Mucosa of descending colon (tissue), 3 donors: Measurements from ENCODE around the gene DOCK4. TPM values are rescaled to one million over a fixed set of nuclear protein-coding genes. Genes with fewer than 3 reads are reported as not detected.

ENCODE experiments used
- ATAC-seq: fragments of 200-7000 bp; cut with Tn5 transposase; one replicate; pipeline ENCODE4 v1.9.1; 2020; ENCODE audit warnings: mild to moderate bottlenecking, moderate library complexity
- DNase-seq, 3 donors: peaks; one replicate each; pipeline ENCODE4 v3.0.0-alpha.2; 2020
- H3K36me3 ChIP-seq: fragments of 200-600 bp; one replicate; pipeline ENCODE4 v1.8.0; 2021; ENCODE audit warnings: low read depth, mild to moderate bottlenecking
- H3K4me1 ChIP-seq: fragments of 200-600 bp; one replicate; pipeline ENCODE4 v1.8.0; 2021; ENCODE audit warnings: low read depth, mild to moderate bottlenecking
- H3K4me3 ChIP-seq: fragments of 200-600 bp; one replicate; pipeline ENCODE4 v1.8.0; 2021; ENCODE audit warnings: mild to moderate bottlenecking
- H3K9me3 ChIP-seq: fragments of 200-600 bp; one replicate; pipeline ENCODE4 v1.8.0; 2021; ENCODE audit warnings: mild to moderate bottlenecking
- CTCF ChIP-seq: fragments of 200-600 bp; IDR thresholded peaks from one replicate; pipeline ENCODE4 v1.8.0; 2022; ENCODE audit warnings: antibody characterized with exemption, mild to moderate bottlenecking
- intact Hi-C, 2 donors: fragments of 100-400 bp; cut with DNase I in 1 of 2; cut with micrococcal nuclease in 1 of 2; formaldehyde crosslinking; loops; one replicate each; pipeline versions ENCODE4 v1.11.0 to v1.11.1; 2022; cut with DNase I, micrococcal nuclease
- total RNA-seq, 3 donors: library from RNA; stranded (reverse); fragmentation: NEBNext Ultra II Directional in 2 of 3; extraction: Animal tissue kit (Norgen Biotek cat#: 25700) in 2 of 3; gene quantifications; one replicate each; pipeline versions ENCODE4 v1.2.1 to v1.2.4, GENCODE V29; 2021 to 2023
- donor health status: DM: no; HTN: no; CAD: no; lungs with moderate emphysema.
- donor health status: DM: no; HTN: no; CAD: no.
- donor health status: DM: no; HTN: yes; CAD: no.

DOCK4 gene
- total RNA-seq, 3 donors from 2014 or later: 9.2 to 18.4 (median 12.7) TPM

GRCh38 chr7:112101201-112101846 is 104.9 kb downstream of the DOCK4 start:
- Histone ChIP-seq H3K4me1 (peaks cover 4% of the 10 kb centered on the region), H3K4me3 (no peak overlapping the region), H3K36me3 (no peaks in the 10 kb centered on the region), H3K9me3 (no peaks in the 10 kb centered on the region)
- ATAC-seq (peak; percentile 88), DNase-seq (peak in 1 of 3 donors; percentile 62)
- intact Hi-C loops: no loop called here
- TF ChIP-seq CTCF: no peak

GRCh38 chr7:112097524-112097923 is 108.7 kb downstream of the DOCK4 start:
- no peak for TF ChIP-seq CTCF
- intact Hi-C loops: no loop called here
- no peaks in the 10 kb centered on the region for H3K9me3 ChIP-seq
- H3K4me1 ChIP-seq: peaks cover 4% of the 10 kb centered on the region
- H3K36me3 ChIP-seq: no peaks in the 10 kb centered on the region
- ATAC-seq (no peak), DNase-seq (no peak)
- no peak overlapping the region for H3K4me3 ChIP-seq

GRCh38 chr7:112093409-112093808 is 112.8 kb downstream of the DOCK4 start:
- Histone ChIP-seq H3K4me1 (no peaks in the 10 kb centered on the region), H3K4me3 (no peak overlapping the region), H3K36me3 (no peaks in the 10 kb centered on the region), H3K9me3 (no peaks in the 10 kb centered on the region)
- TF ChIP-seq CTCF: no peak
- DNase-seq (no peak), ATAC-seq (no peak)
- intact Hi-C loops: no loop called here

GRCh38 chr7:112092709-112093395 is 113.3 kb downstream of the DOCK4 start:
- no peaks in the 10 kb centered on the region for H3K9me3 ChIP-seq
- TF ChIP-seq CTCF: no peak
- DNase-seq (no peak), ATAC-seq (no peak)
- no peaks in the 10 kb centered on the region for H3K36me3 ChIP-seq
- H3K4me3 ChIP-seq: no peak overlapping the region
- H3K4me1 ChIP-seq: no peaks in the 10 kb centered on the region
- intact Hi-C loops: no loop called here

GRCh38 chr7:112092306-112092705 is 113.9 kb downstream of the DOCK4 start:
- TF ChIP-seq CTCF: no peak

More at GRCh38 chr7:112092306-112092705, 113.9 kb downstream of the DOCK4 start:
- DNase-seq: no peak
- ATAC-seq: no peak
- H3K36me3 ChIP-seq: no peaks in the 10 kb centered on the region
- intact Hi-C loops: no loop called here
- no peaks in the 10 kb centered on the region for H3K9me3 ChIP-seq
- H3K4me1 ChIP-seq: no peaks in the 10 kb centered on the region
- H3K4me3 ChIP-seq: no peak overlapping the region
